ENCODE measurements around the gene TRPM3.

GRCh38 chr9:70975821-70976220 is 145.6 kb downstream of the TRPM3 start:
- TF ChIP-seq CTCF (conservative IDR thresholded peaks at IDR 0.05) (no peak), EZH2 (IDR thresholded peaks at IDR 0.05; ENCODE audit: low read depth) (no peak)
